ENCODE measurements around the gene IQCE.

The IQCE gene

GRCh38 chr7:2558629-2559282, at the start of gene IQCE:
TSS of gene IQCE (plus strand) at chr7:2558979. CDS start at chr7:2559182, 203 bp downstream.
- peak; percentile 95 for DNase-seq

GRCh38 chr7:2509298-2509906, 49.4 kb upstream of the IQCE start:
- DNase-seq, result no peak

- DNase-seq, result no peak
Measured at GRCh38 chr7:2510130-2510776, 48.5 kb upstream of the IQCE start.

- DNase-seq, result no peak
Measured at GRCh38 chr7:2510909-2511768, 47.6 kb upstream of the IQCE start.

- DNase-seq, result no peak
Measured at GRCh38 chr7:2511769-2512168, 47.0 kb upstream of the IQCE start.

- no peak for DNase-seq
Measured at GRCh38 chr7:2512179-2512661, 46.6 kb upstream of the IQCE start.

GRCh38 chr7:2512713-2513112, 46.1 kb upstream of the IQCE start:
- DNase-seq, result no peak

GRCh38 chr7:2513702-2514101, 45.1 kb upstream of the IQCE start:
- no peak for DNase-seq

- no peak for DNase-seq
Measured at GRCh38 chr7:2514473-2515423, 44.0 kb upstream of the IQCE start.

- peak; percentile 80 for DNase-seq
Measured at GRCh38 chr7:2515424-2516193, 43.2 kb upstream of the IQCE start.

GRCh38 chr7:2516194-2516555, 42.6 kb upstream of the IQCE start:
- DNase-seq, result no peak

- DNase-seq, result peak; percentile 78
Measured at GRCh38 chr7:2517026-2517425, 41.8 kb upstream of the IQCE start.

- DNase-seq, result peak; percentile 56
Measured at GRCh38 chr7:2517678-2518507, 40.9 kb upstream of the IQCE start.

GRCh38 chr7:2518737-2519118, 40.1 kb upstream of the IQCE start:
- DNase-seq, result peak; percentile 72

- peak; percentile 92 for DNase-seq
Measured at GRCh38 chr7:2519119-2519930, 39.5 kb upstream of the IQCE start, which contains the start of gene LFNG. TSS of gene LFNG (plus strand) at chr7:2519774. CDS start at chr7:2519862, 88 bp downstream.

GRCh38 chr7:2520131-2520760, 38.5 kb upstream of the IQCE start:
- no peak for DNase-seq

GRCh38 chr7:2520761-2521290, 38.0 kb upstream of the IQCE start:
- no peak for DNase-seq

GRCh38 chr7:2521341-2521745, 37.4 kb upstream of the IQCE start:
- DNase-seq, result no peak

Measured in right hindlimb (tissue), 1 donor.